GM13976 (cell line): ENCODE results near the gene PLSCR1.
"Not testable (repeated sequence)": the region's sequence is repeated elsewhere in the genome, so short reads cannot be mapped to it uniquely, and the experiment has no call there.

Experiments used
- DNase-seq: peaks from one replicate; pipeline ENCODE4 v3.0.0; 2012; ENCODE audit warnings: low spot score
- CTCF ChIP-seq: IDR thresholded peaks from 2 replicates; pipeline ENCODE4 v1.5.1; 2012; ENCODE audit warnings: borderline replicate concordance, mild to moderate bottlenecking; ENCODE audit not compliant: insufficient read depth; ENCODE audit errors: extremely low read depth, missing control alignments, control extremely low read depth
- in situ Hi-C: fragments of 300-500 bp; cut with MboI; formaldehyde crosslinking; loops from one replicate; pipeline ENCODE4 v1.12.0; 2022; ENCODE audit warnings: low sequenced_read_pairs, mixed read lengths, inconsistent platforms; ENCODE audit not compliant: unreplicated experiment

The PLSCR1 gene

DNA sequence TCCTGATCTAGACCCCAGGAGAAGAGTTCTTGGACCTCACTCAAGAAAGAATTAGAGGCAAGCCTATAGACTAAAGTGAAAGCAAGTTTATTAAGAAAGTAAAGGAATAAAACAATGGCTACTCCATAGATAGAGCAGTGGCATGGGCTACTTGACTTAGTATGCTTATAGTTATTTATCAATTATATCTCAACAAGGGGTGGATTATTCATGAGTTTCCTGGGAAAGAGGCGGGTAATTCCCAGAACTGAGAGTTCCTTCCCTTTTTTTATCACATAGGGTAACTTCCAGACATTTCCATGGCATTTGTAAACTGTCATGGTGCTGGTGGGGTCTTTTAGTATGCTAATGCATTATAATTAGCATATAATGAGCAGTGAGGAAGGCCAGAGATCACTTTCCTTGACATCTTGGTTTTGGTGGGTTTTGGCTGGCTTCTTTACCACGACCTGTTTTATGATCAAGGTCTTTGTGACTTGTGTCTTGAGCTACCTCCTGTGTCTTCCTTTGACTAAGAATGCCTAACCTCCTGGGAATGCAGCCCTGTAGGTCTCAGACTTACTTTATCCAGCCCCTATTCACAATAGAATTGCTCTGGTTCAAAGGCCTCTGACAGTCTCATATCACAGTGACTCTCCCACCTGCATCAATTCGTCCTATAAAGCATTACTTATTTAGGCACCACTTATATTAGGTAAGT is 39.8 kb downstream of the PLSCR1 start:
- in situ Hi-C loops: no loop called here
- no peak for TF ChIP-seq CTCF
- DNase-seq: no peak

DNA sequence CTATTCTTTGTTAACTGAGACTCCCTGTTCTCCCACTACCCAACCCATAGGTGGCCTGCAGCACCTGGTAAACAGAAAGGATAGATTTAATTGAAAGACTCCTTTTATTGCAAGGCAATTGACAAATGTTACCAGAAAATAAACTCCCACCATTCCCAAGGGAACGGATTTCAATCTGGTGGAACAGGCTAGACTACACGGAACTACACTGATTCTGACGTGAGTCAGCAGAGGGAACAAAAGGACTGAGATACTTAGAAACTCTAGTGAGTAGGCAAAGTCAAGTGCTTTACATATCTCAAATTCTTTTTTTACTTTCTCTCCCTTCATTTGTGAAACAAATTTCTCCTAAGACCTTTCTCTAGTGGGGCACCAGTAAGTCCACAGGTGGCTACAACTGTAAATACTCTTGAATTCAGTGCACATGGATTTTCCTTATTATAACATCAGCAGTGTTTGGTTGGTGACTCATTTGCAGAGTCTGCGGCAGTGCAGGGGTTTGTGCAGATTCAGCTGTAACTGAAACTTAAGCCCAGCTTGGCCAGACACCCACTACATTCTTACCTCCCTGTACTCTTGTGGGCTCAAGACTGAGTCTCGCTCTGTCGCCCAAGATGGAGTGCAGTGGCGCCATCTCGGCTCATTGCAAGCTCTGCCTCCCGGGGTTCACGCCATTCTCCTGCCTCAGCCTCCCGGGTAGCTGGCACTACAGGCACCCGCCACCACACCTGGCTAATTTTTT is 40.8 kb downstream of the PLSCR1 start:
- peak; percentile 62 for DNase-seq
- in situ Hi-C loops: no loop called here
- no peak for TF ChIP-seq CTCF

DNA sequence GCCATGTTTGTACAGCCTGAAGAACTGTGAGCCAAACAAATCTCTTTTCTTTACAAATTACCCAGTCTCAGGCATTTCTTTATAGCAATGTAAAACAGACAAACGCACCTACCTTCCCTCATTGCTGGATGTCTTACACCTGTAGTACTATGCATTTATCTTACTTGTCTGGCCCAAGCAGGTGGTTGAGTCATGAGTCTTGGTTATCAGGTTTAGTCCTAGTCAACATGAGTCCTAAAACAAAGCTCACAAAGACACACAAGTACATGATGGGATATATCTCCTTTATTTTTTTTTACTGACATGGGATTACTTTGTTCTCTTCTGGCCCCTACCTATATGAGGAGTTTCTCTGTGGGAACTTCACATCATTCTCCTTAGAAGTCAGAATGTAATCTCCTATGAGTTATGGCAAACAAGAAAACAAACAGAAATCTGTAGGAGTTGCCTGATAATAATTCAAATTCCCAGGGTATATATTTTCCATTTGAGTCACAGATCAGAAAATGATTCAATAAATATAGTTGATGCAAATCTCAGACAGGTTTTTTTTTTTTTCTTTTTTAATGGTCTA is 41.4 kb downstream of the PLSCR1 start:
- no peak for DNase-seq
- no peak for TF ChIP-seq CTCF
- in situ Hi-C loops: no loop called here

DNA sequence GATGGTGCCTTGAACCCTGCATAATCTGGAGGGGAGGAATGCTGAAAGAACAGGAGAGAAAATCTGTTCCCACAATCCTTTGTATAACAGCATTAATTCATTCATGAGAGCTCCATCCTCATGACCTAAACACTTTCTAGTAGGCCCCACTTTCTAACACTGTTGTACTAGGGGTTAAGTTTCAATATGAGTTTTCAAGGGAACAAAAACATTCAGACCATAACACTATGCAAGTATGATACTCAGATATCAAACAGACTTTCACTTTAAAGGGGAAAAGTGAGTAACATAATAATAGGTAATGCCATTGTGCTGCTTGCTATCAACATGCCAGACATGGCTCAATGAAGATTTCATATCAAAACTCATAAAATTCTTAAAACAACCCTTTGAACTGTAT is 42.7 kb downstream of the PLSCR1 start:
- no peak for TF ChIP-seq CTCF
- in situ Hi-C loops: no loop called here
- DNase-seq: peak; percentile 10

DNA sequence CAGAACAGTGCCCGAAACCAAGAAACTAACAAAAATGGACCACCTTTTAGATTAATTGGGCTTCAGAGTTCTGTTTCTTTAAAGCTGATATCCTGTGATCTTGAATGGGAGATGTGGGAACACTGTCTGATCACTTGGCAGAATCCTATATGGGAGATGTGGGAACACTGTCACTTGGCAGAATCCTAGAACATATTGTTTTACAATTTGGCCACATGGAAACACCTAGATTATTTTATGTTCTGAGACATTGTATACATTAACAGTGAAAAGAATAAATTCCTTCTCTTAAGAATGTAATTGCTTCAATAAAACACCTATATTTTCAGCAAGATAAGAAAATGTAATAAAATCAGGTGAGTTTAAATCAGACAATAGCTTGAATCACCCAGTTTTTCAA is 44.7 kb downstream of the PLSCR1 start:
- TF ChIP-seq CTCF: no peak

GRCh38 chr3:146498002-146498736 is 46.2 kb downstream of the PLSCR1 start:
- no peak for TF ChIP-seq CTCF

More for the DNA sequence above, 44.7 kb downstream of the PLSCR1 start:
- no peak for DNase-seq
- in situ Hi-C loops: no loop called here

DNA sequence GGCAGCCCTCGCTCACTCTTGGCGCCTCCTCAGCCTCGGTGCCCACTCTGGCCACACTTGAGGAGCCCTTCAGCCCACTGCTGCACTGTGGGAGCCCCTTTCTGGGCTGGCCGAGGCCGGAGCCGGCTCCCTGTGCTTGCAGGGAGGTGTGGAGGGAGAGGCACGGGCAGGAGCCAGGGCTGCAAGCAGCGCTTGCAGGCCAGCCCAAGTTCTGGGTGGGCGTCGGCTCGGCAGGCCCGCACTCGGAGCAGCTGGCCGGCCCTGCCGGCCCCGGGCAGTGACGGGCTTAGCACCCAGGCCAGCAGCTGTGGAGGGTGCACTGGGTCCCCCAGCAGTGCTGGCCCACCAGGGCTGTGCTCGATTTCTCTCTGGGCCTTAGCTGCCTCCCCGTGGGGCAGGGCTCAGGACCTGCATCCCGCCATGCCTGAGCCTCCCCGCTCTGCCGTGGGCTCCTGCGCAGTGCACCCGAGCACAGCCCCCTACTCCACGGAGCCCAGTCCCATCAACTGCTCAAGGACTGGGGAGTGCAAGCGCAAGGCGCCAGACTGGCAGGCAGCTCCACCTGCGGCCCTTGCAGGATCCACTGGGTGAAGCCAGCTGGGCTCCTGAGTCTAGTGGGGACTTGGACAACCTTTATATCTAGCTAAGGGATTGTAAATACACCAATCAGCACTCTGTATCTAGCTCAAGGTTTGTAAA is 47.1 kb downstream of the PLSCR1 start:
- DNase-seq, in situ Hi-C loops: not testable (repeated sequence)

More at GRCh38 chr3:146498002-146498736, 46.2 kb downstream of the PLSCR1 start:
- no peak for DNase-seq
- in situ Hi-C loops: no loop called here
